Measurements from ENCODE around the gene SLC5A10. TPM values are rescaled to one million over a fixed set of nuclear protein-coding genes. Genes with fewer than 3 reads are reported as not detected.

Gene SLC5A10
- total RNA-seq, 1 experiment from 2014 or later, result not detected

DNA sequence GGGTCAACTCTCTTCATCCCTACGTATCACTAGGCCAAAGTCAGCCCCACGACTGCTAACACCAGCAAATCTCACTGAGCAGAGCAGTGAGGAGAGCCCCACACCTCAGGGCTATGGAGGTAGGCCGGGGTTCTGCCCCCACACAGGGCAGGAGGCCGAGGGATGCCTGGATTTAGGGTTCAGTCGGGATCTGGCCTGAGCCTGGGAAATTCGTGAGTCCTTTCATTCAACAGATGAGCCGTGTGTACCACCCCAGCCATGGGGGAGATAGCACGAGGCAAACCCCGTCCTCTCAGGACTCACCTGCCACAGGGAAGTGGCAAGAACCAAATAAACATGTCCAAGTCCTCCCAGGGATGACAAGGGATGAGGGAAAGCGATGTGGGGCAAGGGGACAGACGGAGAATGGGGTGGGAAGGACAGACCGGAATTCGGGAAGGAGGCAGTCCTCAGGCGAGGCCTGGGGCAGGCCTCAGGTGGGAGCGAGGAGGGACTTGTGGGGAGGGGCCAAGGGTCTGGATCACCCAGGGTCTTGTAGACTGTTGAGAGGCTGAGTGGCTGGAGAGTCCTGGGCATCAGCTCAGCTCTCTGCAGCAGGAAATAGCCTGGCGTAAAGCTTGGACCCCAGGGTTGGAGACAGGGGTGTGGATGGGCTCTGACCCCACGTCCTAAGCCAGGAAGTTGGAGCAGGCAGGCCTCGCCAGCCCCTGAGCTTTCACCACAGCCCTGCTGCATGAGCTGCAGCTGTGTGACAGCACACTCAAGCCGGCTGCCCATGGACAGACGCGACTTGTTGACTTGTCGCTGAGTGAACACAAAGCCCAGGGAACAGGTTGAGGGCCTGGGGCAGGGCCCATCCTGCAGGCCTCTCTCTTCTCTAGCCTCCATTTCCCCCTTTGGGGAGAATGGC, 60.5 kb downstream of the SLC5A10 start:
- TF ChIP-seq, protein P1, sequence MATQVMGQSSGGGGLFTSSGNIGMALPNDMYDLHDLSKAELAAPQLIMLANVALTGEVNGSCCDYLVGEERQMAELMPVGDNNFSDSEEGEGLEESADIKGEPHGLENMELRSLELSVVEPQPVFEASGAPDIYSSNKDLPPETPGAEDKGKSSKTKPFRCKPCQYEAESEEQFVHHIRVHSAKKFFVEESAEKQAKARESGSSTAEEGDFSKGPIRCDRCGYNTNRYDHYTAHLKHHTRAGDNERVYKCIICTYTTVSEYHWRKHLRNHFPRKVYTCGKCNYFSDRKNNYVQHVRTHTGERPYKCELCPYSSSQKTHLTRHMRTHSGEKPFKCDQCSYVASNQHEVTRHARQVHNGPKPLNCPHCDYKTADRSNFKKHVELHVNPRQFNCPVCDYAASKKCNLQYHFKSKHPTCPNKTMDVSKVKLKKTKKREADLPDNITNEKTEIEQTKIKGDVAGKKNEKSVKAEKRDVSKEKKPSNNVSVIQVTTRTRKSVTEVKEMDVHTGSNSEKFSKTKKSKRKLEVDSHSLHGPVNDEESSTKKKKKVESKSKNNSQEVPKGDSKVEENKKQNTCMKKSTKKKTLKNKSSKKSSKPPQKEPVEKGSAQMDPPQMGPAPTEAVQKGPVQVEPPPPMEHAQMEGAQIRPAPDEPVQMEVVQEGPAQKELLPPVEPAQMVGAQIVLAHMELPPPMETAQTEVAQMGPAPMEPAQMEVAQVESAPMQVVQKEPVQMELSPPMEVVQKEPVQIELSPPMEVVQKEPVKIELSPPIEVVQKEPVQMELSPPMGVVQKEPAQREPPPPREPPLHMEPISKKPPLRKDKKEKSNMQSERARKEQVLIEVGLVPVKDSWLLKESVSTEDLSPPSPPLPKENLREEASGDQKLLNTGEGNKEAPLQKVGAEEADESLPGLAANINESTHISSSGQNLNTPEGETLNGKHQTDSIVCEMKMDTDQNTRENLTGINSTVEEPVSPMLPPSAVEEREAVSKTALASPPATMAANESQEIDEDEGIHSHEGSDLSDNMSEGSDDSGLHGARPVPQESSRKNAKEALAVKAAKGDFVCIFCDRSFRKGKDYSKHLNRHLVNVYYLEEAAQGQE (IDR thresholded peaks at IDR 0.05; ENCODE audit: insufficient read depth in 1 of 2, low read depth in 2 of 2, low read length in 1 of 2), result no peak
- TF ChIP-seq TCF7L2 (IDR thresholded peaks at IDR 0.05; ENCODE audit: low read depth, low read length) (no peak), SIN3A (IDR thresholded peaks at IDR 0.05; ENCODE audit: borderline replicate concordance, insufficient read depth, low read depth, low read length) (no peak), POLR2AphosphoS5 (IDR thresholded peaks at IDR 0.05; ENCODE audit: low read depth, low read length) (no peak)
- TF ChIP-seq, protein P2, sequence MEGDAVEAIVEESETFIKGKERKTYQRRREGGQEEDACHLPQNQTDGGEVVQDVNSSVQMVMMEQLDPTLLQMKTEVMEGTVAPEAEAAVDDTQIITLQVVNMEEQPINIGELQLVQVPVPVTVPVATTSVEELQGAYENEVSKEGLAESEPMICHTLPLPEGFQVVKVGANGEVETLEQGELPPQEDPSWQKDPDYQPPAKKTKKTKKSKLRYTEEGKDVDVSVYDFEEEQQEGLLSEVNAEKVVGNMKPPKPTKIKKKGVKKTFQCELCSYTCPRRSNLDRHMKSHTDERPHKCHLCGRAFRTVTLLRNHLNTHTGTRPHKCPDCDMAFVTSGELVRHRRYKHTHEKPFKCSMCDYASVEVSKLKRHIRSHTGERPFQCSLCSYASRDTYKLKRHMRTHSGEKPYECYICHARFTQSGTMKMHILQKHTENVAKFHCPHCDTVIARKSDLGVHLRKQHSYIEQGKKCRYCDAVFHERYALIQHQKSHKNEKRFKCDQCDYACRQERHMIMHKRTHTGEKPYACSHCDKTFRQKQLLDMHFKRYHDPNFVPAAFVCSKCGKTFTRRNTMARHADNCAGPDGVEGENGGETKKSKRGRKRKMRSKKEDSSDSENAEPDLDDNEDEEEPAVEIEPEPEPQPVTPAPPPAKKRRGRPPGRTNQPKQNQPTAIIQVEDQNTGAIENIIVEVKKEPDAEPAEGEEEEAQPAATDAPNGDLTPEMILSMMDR (IDR thresholded peaks at IDR 0.05), result no peak
- Histone ChIP-seq H3K4me1 (ENCODE audit: control insufficient read depth, insufficient read depth, low read length) (no peaks in the 10 kb centered on the region), H3K36me3 (ENCODE audit: control insufficient read depth, insufficient read depth, low read length) (no peaks in the 10 kb centered on the region), H3K27me3 (ENCODE audit: control insufficient read depth, insufficient read depth, low read length) (no peaks in the 10 kb centered on the region), H3K9me3 (ENCODE audit: control insufficient read depth, insufficient read depth, low read depth, low read length) (no peaks in the 10 kb centered on the region), H3K27ac (ENCODE audit: low read length) (no peak overlapping the region), H3K4me3 (ENCODE audit: low read depth in 2 of 2, low read length in 2 of 2) (no peak overlapping the region)
- no TSS peak for BruUV-seq (replicated peaks)
- intact Hi-C loops (cut with micrococcal nuclease; ENCODE audit: unreplicated experiment) (no loop called here), in situ Hi-C loops (cut with HindIII; ENCODE audit: low pct_unique_long_range_greater_than_20kb, low sequenced_read_pairs) (no loop called here)
- CTCF ChIA-PET, result no interaction called here
- POLR2A ChIA-PET, result no interaction called here
- ATAC-seq, result no peak
- no peak for DNase-seq (ENCODE audit: low read depth, low spot score)

DNA sequence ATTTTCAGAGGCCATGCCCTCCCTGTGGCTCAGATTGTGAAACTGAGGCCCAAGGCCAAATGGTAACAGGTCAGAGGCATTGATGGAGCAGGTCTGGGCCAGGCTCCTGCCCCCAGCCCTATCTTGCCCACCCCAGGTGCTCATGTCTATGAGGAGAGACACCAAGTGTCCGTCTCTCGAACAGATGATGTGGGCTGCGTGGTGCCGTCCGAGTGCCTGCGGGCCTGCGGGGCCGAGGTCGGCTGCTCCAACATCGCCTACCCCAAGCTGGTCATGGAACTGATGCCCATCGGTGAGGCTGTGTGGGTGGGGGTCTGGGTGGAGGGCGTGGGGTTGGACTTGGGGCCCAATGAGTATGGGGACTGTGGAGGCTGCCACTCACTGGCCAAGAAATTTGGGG, 61.3 kb downstream of the SLC5A10 start:
- Histone ChIP-seq H3K27ac (ENCODE audit: low read length) (no peak overlapping the region), H3K4me3 (ENCODE audit: low read depth in 2 of 2, low read length in 2 of 2) (no peak overlapping the region), H3K9me3 (ENCODE audit: control insufficient read depth, insufficient read depth, low read depth, low read length) (no peaks in the 10 kb centered on the region), H3K27me3 (ENCODE audit: control insufficient read depth, insufficient read depth, low read length) (no peaks in the 10 kb centered on the region), H3K4me1 (ENCODE audit: control insufficient read depth, insufficient read depth, low read length) (no peaks in the 10 kb centered on the region), H3K36me3 (ENCODE audit: control insufficient read depth, insufficient read depth, low read length) (no peaks in the 10 kb centered on the region)
- intact Hi-C loops (cut with micrococcal nuclease; ENCODE audit: unreplicated experiment), result no loop called here
- DNase-seq (ENCODE audit: low read depth, low spot score), result no peak
- POLR2A ChIA-PET, result no interaction called here
- BruUV-seq (replicated peaks), result no TSS peak
- no peak for TF ChIP-seq POLR2AphosphoS5 (IDR thresholded peaks at IDR 0.05; ENCODE audit: low read depth, low read length)
- TF ChIP-seq TCF7L2 (IDR thresholded peaks at IDR 0.05; ENCODE audit: low read depth, low read length), result no peak
- TF ChIP-seq, protein P2 (IDR thresholded peaks at IDR 0.05), result no peak
- no peak for TF ChIP-seq SIN3A (IDR thresholded peaks at IDR 0.05; ENCODE audit: borderline replicate concordance, insufficient read depth, low read depth, low read length)
- TF ChIP-seq, protein P1 (IDR thresholded peaks at IDR 0.05; ENCODE audit: insufficient read depth in 1 of 2, low read depth in 2 of 2, low read length in 1 of 2), result no peak
- CTCF ChIA-PET, result no interaction called here
- ATAC-seq, result no peak
- in situ Hi-C loops (cut with HindIII; ENCODE audit: low pct_unique_long_range_greater_than_20kb, low sequenced_read_pairs), result no loop called here

Measured in Panc1 (cell line).